ENCODE measurements around the gene TRPV2. TPM values are rescaled to one million over a fixed set of nuclear protein-coding genes. Genes with fewer than 3 reads are reported as not detected.

Gene TRPV2
- total RNA-seq, 1 experiment from 2014 or later, result 0.41 TPM

- Mint-ChIP-seq H3K27me3 (ENCODE audit: insufficient read depth, unreplicated experiment) (no peaks in the 10 kb centered on the region), H3K9me3 (ENCODE audit: unreplicated experiment) (no peaks in the 10 kb centered on the region), H3K4me1 (ENCODE audit: low read depth, unreplicated experiment) (peaks cover 6% of the 10 kb centered on the region), H3K36me3 (ENCODE audit: insufficient read depth, unreplicated experiment) (peaks cover 4% of the 10 kb centered on the region), H3K4me3 (ENCODE audit: unreplicated experiment) (no peak overlapping the region), H3K27ac (ENCODE audit: unreplicated experiment) (no peak overlapping the region)
- peaks cover 38% of the 10 kb centered on the region for H3K4me1 ChIP-seq
- H3K36me3 ChIP-seq (ENCODE audit: control insufficient read depth, insufficient read depth, low read length), result no peaks in the 10 kb centered on the region
- H3K9me3 ChIP-seq, result no peaks in the 10 kb centered on the region
- POLR2A ChIA-PET, result no interaction called here
- TF ChIP-seq CTCF (IDR thresholded peaks at IDR 0.05; ENCODE audit: insufficient read depth in 1 of 2, low read depth in 1 of 2, low read length in 1 of 2, severe bottlenecking in 1 of 2, unreplicated experiment in 1 of 2), result no peak
- BruUV-seq (replicated peaks), result no TSS peak
- CTCF ChIA-PET, result no interaction called here
- no peak overlapping the region for H3K4me3 ChIP-seq (ENCODE audit: low read depth, low read length)
- no peak for DNase-seq
- H3K27me3 ChIP-seq (replicated peaks; ENCODE audit: control insufficient read depth, insufficient read depth, low read length), result no peaks in the 10 kb centered on the region
- intact Hi-C loops (cut with micrococcal nuclease; ENCODE audit: unreplicated experiment), result no loop called here
Measured at GRCh38 chr17:16468428-16468992, 53.1 kb downstream of the TRPV2 start.

- peaks cover 6% of the 10 kb centered on the region for H3K4me1 Mint-ChIP-seq (ENCODE audit: low read depth, unreplicated experiment)
- Histone ChIP-seq H3K9me3 (no peaks in the 10 kb centered on the region), H3K27me3 (replicated peaks; ENCODE audit: control insufficient read depth, insufficient read depth, low read length) (no peaks in the 10 kb centered on the region), H3K4me1 (peaks cover 36% of the 10 kb centered on the region), H3K4me3 (ENCODE audit: low read depth, low read length) (no peak overlapping the region), H3K36me3 (ENCODE audit: control insufficient read depth, insufficient read depth, low read length) (no peaks in the 10 kb centered on the region)
- peaks cover 4% of the 10 kb centered on the region for H3K36me3 Mint-ChIP-seq (ENCODE audit: insufficient read depth, unreplicated experiment)
- H3K27me3 Mint-ChIP-seq (ENCODE audit: insufficient read depth, unreplicated experiment), result no peaks in the 10 kb centered on the region
- POLR2A ChIA-PET, result interaction anchor here (0.5 kb wide), 1 partner anchor 139 kb away, joined by 3 read pairs; no protein-coding TSS in a partner anchor
- intact Hi-C loops (cut with micrococcal nuclease; ENCODE audit: unreplicated experiment), result no loop called here
- DNase-seq, result no peak
- no peak overlapping the region for H3K4me3 Mint-ChIP-seq (ENCODE audit: unreplicated experiment)
- H3K27ac Mint-ChIP-seq (ENCODE audit: unreplicated experiment), result no peak overlapping the region
- BruUV-seq (replicated peaks), result no TSS peak
- CTCF ChIA-PET, result no interaction called here
- no peaks in the 10 kb centered on the region for H3K9me3 Mint-ChIP-seq (ENCODE audit: unreplicated experiment)
- no peak for TF ChIP-seq CTCF (IDR thresholded peaks at IDR 0.05; ENCODE audit: insufficient read depth in 1 of 2, low read depth in 1 of 2, low read length in 1 of 2, severe bottlenecking in 1 of 2, unreplicated experiment in 1 of 2)
Measured at GRCh38 chr17:16470265-16470664, 54.9 kb downstream of the TRPV2 start.

- Mint-ChIP-seq H3K9me3 (ENCODE audit: unreplicated experiment) (no peaks in the 10 kb centered on the region), H3K36me3 (ENCODE audit: insufficient read depth, unreplicated experiment) (peaks cover 4% of the 10 kb centered on the region), H3K4me3 (ENCODE audit: unreplicated experiment) (no peak overlapping the region), H3K4me1 (ENCODE audit: low read depth, unreplicated experiment) (peaks cover 6% of the 10 kb centered on the region), H3K27ac (ENCODE audit: unreplicated experiment) (no peak overlapping the region), H3K27me3 (ENCODE audit: insufficient read depth, unreplicated experiment) (no peaks in the 10 kb centered on the region)
- no peak for TF ChIP-seq CTCF (IDR thresholded peaks at IDR 0.05; ENCODE audit: insufficient read depth in 1 of 2, low read depth in 1 of 2, low read length in 1 of 2, severe bottlenecking in 1 of 2, unreplicated experiment in 1 of 2)
- Histone ChIP-seq H3K27me3 (replicated peaks; ENCODE audit: control insufficient read depth, insufficient read depth, low read length) (no peaks in the 10 kb centered on the region), H3K36me3 (ENCODE audit: control insufficient read depth, insufficient read depth, low read length) (no peaks in the 10 kb centered on the region), H3K4me1 (peaks cover 31% of the 10 kb centered on the region), H3K9me3 (no peaks in the 10 kb centered on the region), H3K4me3 (ENCODE audit: low read depth, low read length) (no peak overlapping the region)
- no peak for DNase-seq
- no TSS peak for BruUV-seq (replicated peaks)
- CTCF ChIA-PET, result no interaction called here
- POLR2A ChIA-PET, result no interaction called here
- intact Hi-C loops (cut with micrococcal nuclease; ENCODE audit: unreplicated experiment), result no loop called here
Measured at GRCh38 chr17:16471295-16471694, 55.9 kb downstream of the TRPV2 start.
